LNCaP clone FGC (cell line): Measurements from ENCODE around the gene PPP1R14D.
A peak's percentile ranks its signal among the peaks of the same experiment; 100 is the strongest.

Experiments used
- DNase-seq: peaks from one replicate; pipeline ENCODE4 v3.0.0-alpha.2; 2011; ENCODE audit warnings: low read depth
- H3K4me3 ChIP-seq: 2 replicates; pipeline ENCODE4 v1.5.1; 2011; ENCODE audit warnings: mild to moderate bottlenecking, low read depth, low read length, control low read depth
- CTCF ChIP-seq: IDR thresholded peaks from 2 replicates; pipeline ENCODE4 v1.5.1; 2012; ENCODE audit warnings: mild to moderate bottlenecking; ENCODE audit not compliant: control insufficient read depth, insufficient read depth; ENCODE audit errors: extremely low read depth

The PPP1R14D gene

DNA sequence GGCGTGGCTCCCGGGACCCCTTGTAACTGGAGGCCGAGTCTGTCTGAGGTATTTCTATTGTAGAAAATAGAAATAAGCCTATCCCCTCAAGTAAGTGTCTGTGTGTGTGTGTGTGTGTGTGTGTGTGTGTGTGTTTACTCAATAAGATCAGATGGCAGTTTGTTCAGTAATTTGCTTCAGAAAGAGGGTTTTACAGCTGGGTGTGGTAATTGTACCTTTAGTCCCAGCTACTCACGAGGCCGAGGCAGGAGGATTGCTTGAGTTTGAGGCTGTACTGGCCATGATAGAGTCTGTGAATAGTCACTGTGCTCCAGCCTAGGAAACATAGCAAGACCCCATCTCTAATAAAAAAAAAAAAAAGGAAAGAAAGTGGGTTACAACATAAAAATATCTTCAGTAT is 24.0 kb upstream of the PPP1R14D start:
- TF ChIP-seq CTCF, result no peak
- DNase-seq, result no peak

DNA sequence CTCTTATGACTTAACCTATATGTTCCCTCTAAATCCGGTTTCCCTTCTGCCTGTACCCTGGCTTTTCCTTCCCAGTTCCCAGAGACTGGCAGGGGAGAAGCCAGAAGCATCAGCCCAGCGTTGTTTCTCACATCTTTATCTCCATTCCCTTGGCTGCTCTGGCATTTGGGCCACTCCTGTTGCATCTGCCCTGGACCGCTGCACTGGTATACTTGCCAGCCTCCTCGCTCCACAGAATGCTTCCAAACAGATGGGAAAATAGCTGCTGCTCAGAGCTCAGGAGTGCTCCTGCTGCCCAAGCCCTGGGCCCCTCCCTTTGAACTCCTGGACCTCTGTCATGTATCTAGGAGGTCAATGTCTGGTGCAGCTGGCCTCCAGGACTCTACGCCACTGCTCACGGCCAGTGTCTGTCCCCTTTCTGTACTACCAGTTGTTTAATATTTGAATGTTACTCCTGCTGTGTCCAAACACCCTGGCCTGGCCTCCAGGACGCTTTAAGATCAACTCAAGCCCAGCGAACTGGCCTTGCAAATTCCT is 22.1 kb upstream of the PPP1R14D start:
- no peak for DNase-seq
- no peak overlapping the region for H3K4me3 ChIP-seq
- no peak for TF ChIP-seq CTCF

More for the DNA sequence above, 24.0 kb upstream of the PPP1R14D start:
- no peak overlapping the region for H3K4me3 ChIP-seq

DNA sequence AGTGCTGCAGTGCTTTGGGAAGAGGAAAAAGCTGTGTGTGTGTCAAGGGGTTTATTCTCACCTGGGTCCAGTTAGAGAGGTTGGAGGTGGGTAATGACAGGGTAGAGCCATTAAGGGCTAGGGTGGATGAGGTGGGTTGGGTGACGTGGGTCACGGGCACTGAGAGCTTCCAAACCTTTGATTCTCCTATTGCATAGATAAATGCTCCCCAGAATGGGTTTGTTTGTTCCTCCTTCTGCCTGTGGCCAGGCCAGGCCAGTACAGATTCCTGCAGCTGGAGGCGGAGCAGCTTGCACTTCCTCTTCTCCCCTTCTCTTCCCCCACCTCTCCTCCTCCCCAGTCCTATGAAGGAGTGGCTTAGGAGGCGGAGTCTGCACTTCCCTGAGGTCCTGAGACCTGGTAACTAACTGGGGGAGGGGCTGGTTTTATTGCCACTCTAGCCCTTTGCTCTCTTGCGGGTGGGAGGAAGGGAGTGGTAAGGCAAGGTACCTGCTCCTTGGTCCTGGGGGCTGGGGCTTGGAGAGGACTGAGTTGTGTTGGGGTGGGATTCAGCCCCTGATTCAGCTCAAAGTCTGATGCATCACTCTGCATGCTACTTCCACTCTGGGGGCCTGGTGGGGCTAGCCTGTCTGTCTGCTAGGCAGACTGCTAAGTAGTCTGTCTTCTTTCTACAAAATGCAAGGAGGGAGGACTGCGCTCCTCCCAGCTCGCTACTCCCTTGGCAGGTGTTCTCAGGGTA is 18.9 kb upstream of the PPP1R14D start:
- H3K4me3 ChIP-seq, result peak overlapping the region; percentile 80
- DNase-seq, result peak; percentile 88
- TF ChIP-seq CTCF, result no peak

- TF ChIP-seq CTCF, result no peak
- no peak for DNase-seq
- peak overlapping the region; percentile 80 for H3K4me3 ChIP-seq
Observed at GRCh38 chr15:40846841-40847222, 18.3 kb upstream of the PPP1R14D start.

GRCh38 chr15:40845511-40846284 is 17.2 kb upstream of the PPP1R14D start:
- H3K4me3 ChIP-seq, result peak overlapping the region; percentile 80
- DNase-seq, result peak; percentile 96
- TF ChIP-seq CTCF, result no peak

GRCh38 chr15:40845036-40845435 is 16.5 kb upstream of the PPP1R14D start:
- no peak for DNase-seq
- TF ChIP-seq CTCF, result no peak
- H3K4me3 ChIP-seq, result peak overlapping the region; percentile 80
